ENCODE results near the gene MBD3L2B.

MBD3L2B gene

DNA sequence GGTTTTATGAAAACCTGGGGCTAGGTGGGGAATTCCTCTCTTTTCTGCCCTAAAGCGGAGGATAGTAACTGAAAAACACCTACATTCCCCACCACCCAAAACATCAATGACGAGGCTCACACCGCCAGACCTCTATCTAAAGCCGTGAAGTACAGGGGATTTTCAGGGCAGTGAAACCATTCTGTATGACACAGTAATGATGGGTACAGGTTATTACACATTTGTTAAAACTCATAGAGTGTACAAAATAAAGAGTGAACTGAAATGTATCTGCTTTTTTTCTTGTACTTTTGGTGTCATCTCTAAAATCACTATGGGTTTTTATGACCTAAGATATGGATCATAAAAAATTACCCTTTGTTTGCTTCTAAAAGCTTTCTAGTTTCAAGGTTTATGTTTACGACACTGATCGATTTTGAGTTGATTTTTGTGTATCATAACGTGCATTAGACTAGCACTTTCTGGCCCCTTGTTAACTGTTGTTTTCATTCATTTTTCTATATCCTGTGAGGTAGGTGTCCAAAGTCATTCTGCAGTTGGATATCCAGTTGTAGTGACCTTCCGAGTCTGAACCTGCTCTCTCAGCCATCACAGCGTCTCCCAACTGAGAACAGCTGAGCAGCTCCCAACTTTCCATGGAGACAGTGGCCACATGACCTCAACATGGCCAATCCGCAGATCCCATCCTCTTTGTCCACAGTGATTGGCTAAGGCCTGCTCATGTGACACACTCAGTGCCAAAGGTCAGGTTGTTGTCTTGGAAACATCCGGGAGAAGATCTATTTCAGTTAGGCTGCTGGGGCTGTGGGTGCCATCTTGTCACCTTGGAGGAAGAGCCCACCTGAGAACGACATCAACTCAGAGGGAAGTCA is 10.3 kb downstream of the MBD3L2B start:
- DNase-seq (ENCODE audit: low read depth in 2 of 2), result no peak

DNA sequence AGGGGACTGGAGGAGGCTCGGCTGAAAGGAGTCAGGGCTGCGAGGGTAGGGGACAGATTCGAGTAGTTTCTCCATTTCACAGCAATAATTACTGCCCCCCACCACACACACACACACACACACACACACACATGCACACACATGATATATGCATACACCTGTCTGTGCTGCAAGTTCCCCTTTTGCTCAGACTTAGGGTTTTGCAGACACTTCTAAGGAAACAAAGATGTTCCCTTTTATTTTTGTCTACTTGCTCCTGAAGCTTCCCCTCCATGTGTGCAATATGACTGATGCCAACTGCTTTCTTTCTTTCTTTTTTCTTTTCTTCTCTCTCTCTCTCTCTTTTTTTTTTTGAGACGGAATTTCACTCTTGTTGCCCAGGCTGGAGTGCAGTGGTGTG is 13.4 kb downstream of the MBD3L2B start:
- no peak for DNase-seq (ENCODE audit: low read depth in 2 of 2)

DNA sequence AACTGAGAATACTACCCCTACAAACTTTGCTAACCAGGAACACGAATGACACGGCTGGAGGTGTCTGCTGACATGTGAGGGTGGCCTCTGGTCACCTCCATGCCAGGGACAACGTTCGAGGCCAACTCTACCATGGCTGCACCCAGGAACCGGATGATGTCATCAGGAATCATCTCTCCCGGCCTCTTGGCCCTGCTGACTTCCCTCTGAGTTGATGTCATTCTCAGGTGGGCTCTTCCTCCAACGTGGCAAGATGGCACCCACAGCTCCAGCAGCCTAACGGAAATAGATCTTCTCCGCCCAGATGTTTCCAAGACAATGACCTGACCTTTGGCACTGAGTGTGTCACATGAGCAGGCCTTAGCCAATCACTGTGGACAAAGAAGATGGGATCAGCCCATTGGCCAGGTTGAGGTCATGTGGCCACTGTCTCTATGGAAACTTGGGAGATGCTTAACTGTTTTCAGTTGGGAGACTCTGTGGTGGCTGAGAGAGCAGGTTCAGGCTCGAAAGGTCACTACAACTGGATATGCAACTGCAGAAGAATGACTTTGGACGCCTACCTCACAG is 15.0 kb downstream of the MBD3L2B start:
- no peak for DNase-seq (ENCODE audit: low read depth in 2 of 2)

DNA sequence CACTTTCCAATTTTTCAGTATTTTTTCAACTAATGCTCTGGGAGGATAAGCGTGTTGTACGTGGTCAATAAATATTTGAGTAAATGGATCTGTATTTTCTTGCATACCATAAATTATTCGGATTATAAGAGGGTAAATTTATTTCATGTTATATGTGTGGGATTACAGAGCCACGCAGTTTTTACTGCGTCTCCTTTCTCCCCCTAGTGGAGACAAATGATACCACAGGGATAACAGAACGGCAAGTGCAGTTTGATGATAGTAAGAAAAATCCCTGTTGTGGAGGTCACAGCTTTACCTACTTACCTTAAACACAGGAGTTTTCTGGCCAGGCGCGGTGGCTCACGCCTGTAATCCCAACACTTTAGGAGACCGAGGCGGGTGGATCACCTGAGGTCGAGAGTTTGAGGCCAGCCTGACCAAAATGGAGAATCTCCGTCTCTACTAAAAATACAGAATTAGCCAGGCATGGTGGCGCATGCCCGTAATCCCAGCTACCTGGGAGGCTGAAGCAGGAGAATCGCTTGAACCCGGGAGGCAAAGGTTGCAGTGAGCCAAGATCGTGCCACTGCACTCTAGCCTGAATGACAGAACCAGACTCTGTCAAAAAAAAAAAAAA is 16.8 kb downstream of the MBD3L2B start:
- DNase-seq (ENCODE audit: low read depth in 2 of 2), result no peak

DNA sequence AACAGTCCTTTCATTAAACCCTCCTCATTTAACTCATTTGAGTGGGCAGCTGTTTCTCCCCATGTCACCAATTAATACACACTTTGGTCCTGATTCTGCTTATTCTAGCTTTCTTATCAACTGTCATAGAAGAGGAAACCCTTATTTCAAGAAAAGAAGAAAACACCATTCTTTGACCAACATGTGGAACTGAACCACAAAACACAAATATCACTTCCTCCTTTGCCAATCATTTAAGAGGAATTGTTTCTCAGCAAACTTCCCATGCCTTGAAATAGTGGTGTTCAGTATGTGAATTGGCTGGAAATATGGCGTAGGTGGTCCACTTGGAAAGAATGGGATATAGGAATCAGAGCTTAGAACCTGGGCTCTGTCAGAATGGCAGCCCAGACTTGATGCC is 20.4 kb downstream of the MBD3L2B start:
- no peak for DNase-seq (ENCODE audit: low read depth in 2 of 2)

DNA sequence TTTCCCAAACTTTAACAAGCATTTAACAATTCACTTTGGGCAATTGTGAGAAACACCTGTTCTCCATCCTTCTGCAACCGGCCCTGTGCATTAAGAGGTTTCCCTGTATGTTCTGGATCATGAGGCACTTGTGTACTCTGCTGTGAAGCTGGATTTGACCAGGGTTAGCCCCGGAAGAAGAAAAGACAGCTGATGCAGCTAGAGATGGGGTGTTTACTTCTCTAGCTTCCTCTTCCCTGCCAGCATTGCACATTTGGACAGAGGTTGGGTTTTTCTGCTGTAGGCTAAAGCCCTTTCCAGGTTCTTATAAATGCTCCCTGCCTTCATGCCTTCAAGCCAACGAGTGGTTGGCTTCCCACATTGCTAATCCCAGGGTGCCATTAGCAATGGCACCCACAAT is 20.9 kb downstream of the MBD3L2B start:
- DNase-seq (ENCODE audit: low read depth in 2 of 2), result no peak

DNA sequence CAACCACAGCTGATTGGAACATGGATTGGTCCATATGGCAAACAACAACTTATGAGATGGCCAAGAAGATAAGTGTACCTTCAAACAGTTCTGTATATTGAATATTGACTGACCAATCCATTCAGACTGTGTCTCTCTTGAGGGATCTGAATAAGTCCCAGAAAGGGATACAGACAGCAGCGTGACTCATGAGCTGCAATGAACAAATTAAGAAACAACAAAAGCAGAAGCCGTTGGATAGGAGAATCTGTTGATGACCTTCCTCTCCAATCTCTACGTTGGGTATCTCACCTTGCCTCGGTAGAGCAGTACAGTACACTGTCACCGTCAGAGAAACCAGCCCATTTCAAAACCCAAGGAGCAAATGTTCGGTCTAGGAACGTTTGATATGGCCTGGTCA is 21.3 kb downstream of the MBD3L2B start:
- DNase-seq (ENCODE audit: low read depth in 2 of 2), result no peak

DNA sequence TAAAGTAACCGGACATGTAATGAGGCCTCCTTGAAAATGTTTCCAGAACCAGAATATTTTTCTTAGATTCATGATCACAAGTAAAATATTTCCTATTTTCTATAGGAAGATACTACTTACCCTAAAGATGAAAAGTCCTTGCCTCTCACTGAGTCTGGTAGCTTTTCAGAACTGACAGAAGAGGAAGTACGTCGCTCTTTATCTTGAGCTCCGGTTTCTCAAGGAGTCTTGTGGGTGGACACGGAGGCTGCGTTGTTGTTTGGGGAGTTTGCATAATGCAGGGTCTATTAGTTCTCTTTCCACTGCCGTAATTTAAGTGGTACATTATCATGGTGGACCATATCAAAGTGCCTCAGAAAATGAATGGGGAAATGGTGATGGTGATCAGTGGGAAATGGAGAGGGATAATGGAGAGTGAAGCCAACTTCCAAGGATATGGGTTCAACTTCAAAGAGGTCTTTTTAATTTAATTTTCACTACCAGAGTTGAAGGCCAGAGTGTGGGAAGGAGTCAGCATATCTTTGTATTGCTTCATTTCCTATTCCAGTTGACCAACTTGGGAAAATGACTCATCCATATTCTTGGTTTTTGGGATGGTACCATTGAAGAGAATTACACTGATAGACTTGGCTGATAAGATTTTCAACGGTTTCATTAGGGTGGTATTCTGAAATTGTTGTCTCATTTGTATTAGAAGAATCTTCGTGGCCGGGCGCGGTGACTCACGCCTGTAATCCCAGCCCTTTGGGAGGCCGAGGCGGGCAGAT is 23.4 kb downstream of the MBD3L2B start:
- DNase-seq (ENCODE audit: low read depth in 2 of 2), result no peak

DNA sequence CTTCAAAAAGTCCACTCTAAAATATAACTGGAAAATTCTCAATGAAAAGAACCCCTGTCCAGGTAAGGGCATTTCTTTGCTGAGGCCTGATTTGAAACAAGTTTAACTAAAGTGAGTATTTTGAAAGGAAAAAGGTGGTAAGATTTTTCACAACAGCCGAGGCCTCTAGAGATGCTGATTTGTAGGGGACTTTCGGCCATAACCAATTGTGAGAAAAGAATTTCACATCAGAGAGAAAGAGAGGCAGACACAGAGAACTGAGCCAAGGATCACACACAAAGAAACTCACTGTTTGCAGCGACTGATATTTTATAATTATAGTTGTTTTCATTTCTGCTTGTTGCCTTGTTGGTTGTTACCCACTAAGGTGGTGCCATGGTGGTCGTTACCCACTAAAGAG is 24.4 kb downstream of the MBD3L2B start:
- no peak for DNase-seq (ENCODE audit: low read depth in 2 of 2)

DNA sequence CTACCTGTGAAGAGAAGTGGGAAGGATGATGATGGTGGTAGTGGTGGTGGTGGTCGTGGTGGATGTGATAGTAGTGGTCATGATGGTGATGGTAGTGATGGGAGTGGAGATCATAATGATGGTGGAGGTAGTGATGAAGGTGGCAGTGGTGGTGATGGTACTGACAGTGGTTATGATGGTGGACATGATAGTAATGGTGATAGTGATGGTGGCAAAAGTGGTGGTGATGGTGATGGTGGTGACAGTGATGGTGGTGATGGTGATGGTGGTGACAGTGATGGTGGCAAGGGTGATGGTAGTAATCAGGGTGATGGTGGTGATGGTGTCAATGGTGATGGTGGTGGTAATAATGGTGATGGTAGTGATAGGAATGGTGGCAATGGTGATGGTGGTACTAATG is 26.2 kb downstream of the MBD3L2B start:
- DNase-seq (ENCODE audit: low read depth in 2 of 2), result no peak

DNA sequence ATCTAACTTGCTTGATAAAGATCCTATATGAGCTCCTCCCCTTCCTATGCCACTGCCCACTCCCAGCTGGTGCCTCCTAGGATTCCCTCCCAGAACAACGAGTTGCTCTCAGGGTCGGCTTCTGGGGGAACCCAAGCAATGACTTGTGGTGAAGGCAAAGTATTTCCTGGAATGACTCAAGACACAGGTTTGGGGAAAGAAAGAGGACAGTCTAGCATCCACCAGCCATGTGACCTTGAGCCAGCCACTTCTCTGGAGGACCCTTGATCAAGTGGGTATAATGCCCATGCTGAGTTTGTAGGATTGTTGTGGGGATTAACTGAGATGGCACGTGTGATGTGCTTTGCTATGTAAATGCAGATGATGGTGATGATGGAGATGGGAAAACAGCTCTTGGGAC is 33.0 kb downstream of the MBD3L2B start:
- DNase-seq (ENCODE audit: low read depth in 2 of 2), result no peak

DNA sequence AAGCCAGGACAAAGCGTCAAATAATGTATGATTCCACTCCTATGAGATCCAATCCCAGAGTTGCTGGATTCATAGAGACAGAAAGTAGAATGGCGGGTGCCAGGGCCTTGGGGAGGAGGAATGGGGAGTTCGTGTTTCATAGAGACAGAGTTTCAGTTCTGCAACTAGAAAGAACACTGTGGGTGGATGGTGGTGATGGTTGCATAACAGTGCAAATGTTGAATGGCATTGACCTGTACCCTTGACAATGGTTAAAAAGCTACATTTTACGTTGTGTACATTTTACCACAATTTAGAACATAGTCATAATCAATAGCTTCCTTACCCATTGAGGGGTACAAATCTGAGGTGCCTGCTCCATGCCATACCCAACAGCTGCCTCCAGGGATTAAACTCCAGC is 33.4 kb downstream of the MBD3L2B start:
- no peak for DNase-seq (ENCODE audit: low read depth in 2 of 2)

DNA sequence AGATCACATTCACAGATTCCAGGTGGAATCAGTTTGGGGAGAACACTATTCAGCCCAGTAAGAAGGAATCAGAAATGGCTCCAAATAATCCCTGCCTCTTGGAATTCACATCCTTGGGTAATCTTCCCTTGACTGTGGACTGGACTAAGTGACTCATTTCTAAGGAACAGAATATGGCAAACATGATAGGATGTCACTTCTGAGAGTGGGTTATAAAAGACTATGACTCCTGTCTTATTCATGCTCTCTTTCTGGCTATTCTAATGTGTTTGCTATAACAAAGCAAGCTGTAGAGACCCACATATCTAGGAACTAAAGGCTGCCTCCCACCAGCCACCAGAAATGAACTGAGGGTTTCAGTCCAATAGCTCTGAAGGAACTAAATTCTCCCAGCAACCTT is 37.8 kb downstream of the MBD3L2B start:
- DNase-seq (ENCODE audit: low read depth in 2 of 2), result no peak

DNA sequence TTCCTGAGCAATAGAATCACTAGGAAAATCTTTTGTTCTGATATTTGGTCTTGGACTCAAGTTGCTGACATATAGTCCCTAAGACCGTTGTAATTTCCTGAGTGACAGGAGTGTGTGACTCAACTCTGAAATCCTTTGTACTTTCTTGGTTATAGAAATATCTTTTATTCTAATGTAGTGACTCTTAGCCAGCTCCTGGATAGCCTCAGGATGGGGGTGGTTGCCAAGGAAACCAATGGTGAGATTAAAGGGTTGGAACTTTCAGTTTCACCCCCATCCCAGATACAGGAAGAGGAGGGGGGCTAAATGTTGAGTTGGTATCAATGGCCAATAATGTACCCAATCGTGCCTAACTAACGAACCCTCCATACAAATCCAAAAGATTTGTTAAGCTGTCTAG is 41.8 kb downstream of the MBD3L2B start:
- DNase-seq (ENCODE audit: low read depth in 2 of 2), result no peak

DNA sequence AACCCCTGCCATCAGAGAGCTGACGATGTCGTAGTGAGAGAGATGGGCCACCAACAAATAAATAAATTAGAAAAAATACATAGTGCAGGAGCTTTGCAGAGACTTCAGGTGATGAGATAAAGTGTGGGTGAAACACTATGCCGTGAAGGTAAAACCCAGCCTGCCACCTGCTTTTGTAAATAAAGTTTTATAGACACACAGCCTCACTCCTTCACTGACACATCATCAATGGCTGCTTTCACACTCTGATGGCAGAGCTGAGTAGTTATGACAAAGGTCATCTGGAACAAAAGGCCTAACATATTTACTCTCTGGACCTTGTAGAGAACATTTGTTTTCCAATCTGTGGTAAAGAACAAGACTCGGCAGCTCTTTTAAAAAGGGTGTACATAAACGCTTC is 45.0 kb downstream of the MBD3L2B start:
- no peak for DNase-seq (ENCODE audit: low read depth in 2 of 2)

DNA sequence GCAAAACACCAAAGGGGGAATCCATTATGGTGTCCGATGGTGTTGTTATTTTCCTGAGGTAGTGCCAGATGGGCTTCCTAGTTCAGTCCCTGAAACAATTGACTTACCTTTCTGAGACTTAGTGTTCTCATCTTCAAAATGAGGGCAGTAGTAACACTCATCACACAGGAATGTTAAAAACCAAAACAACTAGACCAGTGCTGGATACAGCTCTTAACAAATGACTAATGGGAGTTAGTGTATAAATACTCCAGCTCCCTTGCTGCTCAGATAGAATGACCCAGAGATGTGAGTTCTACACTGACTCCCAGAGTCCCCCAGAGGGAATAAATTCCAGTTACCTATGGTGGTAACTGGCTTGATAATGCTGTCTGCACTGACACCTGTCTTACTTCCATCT is 49.9 kb downstream of the MBD3L2B start:
- DNase-seq (ENCODE audit: low read depth in 2 of 2), result no peak

DNA sequence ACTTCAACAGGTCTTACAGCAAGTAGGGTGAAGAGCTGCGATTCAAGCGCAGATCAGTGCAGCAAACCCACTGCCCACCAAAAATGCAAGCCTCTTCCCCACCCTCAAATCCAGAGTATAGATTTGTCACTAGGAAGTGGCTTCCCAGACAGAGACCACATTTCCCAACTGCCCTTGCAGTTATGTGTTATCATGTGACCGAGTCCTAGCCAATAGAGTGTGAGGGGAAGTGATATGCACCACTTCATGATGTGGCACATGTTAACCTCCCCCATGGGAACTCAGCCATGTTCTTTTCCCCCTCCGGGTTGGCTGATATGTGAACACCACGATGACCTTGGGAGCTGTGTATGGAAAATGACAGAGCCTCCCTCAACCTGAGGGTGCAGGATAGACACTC is 50.8 kb downstream of the MBD3L2B start:
- DNase-seq (ENCODE audit: low read depth in 2 of 2), result no peak

DNA sequence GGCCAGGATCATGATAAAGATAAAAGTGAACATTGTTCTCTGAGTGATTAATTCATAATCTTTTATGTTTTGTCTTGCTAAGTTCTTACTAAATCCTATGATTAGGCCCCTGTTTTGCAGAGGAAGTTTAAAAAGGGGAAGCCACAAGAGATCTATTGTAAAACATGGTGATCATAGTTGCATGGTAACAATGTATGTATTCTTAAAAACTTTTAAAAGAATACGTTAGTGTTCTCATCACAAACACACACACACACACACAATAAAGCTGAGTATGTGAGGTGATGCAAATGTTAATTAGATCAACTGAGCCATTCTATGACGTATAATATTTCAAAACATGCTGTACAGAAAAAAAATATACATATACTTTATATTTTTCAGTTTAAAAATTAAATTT is 51.2 kb downstream of the MBD3L2B start:
- no peak for DNase-seq (ENCODE audit: low read depth in 2 of 2)

DNA sequence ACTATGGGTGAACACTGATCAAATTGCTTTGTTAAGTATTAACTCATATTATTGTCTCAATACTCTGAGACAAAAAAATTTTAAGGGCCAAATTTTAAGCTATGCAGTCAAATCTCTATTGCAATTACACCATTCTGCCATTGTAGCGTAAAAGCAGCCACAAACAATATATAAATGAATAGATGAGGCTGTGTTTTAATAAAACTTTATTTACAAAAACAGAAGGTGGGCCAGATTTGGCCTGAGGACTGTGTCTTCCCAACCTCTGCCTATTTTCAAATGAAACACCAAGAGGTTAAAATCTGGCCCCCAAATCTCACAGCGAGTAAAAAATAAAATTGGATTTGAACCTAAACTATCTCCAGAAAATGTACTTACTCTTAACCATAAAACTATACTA is 51.7 kb downstream of the MBD3L2B start:
- no peak for DNase-seq (ENCODE audit: low read depth in 2 of 2)
